NCI-H774 (cell line): ENCODE results near the gene LAMA2.

Experiments
- DNase-seq: peaks from one replicate; lab custom pipeline; 2025; lab: John Stamatoyannopoulos, UW

Gene LAMA2

DNA sequence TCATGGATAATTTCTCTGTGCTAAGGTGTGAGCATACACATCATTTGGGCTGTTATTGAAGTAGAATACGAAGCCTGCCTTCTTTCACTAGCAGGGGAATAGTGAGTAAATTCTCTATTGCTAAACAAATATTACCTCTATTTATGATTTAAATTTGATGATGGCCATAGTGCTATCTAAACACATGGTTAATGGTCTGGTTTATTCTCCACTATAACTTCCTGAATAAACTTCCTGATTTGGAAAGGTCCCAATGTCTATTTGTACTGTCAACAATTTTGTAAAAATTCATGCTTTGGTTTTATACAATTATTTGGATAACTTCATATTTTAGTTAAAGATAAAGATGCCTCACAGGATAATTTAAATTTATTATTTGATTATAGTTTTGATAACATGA, 426.2 kb downstream of the LAMA2 start:
- no peak for DNase-seq

DNA sequence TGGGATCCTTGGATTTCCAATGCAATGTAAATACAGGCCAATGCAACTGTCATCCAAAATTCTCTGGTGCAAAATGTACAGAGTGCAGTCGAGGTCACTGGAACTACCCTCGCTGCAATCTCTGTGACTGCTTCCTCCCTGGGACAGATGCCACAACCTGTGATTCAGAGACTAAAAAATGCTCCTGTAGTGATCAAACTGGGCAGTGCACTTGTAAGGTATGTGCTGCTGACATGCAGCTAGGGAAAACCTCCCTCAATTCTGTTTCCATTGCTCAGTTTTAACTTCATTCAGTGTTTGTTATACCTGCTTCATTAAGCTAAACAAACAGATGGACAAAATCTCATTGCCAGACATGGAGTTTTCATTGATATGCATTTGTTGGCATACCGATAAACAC, 429.9 kb downstream of the LAMA2 start:
- DNase-seq = no peak

DNA sequence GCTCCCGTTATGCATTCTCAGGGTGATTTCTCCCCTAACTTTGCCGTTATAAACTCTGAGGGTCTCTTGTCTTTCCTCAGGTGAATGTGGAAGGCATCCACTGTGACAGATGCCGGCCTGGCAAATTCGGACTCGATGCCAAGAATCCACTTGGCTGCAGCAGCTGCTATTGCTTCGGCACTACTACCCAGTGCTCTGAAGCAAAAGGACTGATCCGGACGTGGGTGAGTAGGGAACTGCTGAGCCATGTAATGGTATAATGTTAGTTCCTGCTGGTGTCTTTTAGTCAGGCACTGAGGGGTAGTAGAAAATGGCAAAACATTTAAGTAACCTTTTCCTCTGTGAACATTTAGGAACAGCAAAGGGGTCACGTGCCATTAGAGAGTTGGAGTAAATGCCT, 431.6 kb downstream of the LAMA2 start:
- DNase-seq = no peak

DNA sequence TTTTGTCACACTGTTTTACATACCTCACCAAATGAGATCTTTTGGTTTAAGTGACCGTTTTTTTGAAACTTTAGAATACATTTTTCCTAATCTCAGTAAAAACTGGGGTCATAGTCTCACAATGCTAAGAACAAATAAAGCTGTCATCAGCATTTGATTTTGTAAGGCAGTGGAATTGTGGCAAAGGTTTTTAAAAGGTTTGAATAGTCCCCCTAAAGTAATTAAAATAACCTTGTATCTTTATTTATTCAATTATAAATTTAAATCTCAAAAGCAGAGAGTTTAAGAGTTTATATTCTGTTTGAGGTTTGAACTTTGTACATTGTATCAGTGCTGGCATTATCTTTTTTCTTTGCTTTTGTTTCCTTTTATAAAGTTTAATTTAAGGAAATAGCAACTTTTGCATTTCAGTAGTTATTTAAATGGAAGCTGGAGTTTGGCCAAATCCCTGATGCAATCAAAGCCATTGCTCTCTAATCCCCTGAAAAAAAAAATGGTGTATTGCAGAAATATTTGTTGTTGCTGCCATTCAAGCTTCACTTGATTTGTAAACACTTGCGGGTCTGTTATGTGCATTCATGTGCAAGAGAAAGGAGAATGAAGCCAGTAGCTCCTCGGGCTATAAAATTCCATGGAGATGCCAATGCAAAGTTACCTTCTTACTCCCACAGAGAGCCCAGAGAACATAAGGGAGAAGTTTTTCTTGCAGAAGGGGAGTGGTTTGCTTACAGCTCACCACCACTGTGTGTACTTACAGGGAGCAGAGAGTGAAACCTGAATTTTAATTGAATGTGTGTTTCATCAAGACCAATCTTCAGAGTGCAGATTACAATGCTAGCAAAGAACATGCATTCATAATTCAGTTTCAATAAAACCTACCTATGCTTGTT, 435.2 kb downstream of the LAMA2 start:
- DNase-seq = no peak

DNA sequence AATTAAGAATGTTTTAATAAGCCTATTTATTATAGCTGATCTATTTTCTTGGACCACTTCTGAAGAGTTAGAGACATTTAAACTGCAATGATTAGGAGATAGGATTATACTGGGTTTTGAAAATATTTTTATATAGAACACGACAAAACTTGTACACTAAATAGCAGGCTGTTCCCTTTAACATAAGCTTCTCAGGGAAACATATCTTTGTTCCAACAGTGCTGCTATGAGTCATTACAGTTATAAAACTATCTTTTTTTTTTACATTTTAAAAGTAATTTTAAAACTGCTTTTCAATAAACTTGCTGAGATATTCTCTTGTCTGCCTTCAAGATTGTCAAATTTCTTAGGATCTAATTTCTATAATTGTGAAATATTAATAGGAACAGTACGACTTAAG, 438.0 kb downstream of the LAMA2 start:
- no peak for DNase-seq

DNA sequence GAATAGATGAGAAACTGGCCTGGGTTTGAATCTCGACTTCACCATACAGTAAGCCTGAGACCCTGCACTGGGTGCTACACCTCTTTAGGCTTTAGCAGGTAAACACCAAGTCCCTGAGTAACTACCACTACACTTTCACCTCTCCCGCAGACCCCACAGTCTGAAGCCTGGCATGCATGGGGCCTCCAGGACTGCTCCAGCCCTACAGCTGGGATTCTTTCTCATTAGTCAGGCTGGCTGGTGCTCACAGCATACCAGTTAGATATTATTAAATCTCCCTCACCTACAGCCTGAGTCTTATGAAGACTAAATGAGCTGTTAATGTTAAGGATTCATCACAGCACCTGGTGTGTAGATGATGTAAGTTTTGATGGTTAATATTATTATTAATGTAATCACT, 438.4 kb downstream of the LAMA2 start:
- DNase-seq = no peak

DNA sequence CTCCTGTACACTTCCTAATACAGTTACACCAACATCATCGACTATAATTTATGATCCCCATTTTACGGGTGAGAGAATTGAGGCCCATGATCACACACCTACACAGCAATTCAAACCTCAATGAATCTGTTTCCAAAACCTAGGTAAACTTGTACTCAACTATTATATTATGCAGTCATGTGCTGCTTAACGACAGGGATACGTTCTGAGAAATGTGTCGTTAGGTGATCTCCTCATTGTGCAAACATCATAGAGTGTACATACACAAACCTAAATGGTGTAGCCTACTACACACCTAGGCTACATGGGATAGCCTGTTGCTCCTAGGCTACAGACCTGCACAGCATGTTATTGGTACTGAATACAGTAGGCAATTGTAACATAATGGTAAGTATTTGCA, 441.4 kb downstream of the LAMA2 start:
- no peak for DNase-seq

DNA sequence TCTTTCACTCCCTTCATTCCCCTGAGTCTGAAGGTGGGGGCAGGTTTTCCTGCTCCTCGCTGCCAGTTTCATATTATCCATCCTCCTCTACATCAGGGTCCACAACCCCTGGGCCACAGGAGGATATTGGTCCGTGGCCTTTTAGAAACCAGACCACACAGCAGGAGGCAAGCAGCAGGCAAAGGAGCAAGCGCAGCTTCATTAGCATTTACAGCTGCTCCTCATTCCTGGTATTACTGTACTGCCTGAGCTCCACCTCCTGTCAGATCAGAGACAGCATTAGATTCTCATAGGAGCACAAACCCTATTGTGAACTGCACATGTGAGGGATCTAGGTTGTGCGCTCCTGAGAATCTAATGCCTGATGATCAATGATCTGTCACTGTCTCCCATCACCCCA, 446.7 kb downstream of the LAMA2 start:
- DNase-seq = no peak

DNA sequence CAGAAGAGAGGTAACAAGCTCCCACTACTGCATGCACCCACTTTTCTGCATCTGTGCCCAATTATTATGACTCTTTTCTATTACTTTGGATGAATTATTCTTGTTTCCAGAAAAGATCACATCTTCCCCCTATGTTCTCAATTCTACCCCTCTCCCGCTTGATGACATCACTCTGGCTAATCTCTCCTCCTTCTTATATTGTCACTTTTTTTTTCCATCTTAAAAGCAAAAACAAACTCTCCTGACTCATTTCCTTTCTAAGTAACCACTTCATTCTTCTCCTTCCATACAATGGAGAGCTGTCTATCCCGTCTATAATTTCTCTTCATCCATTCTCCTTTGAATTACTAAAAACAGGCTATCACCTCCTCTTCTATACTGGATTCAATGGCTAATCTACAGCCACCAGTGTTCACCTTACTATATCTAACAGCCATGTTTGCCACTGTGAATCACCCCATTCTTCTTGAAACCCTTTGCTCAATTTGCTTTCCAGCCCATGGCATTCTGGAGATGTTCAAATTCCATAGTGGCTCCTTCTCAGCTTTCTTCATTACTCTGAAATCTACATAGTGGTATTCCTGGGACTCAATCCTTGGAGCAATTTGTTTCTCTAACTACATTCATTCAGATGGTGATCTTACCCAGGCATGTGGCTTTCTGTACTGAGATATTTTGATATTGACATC, 448.7 kb downstream of the LAMA2 start:
- DNase-seq = no peak

DNA sequence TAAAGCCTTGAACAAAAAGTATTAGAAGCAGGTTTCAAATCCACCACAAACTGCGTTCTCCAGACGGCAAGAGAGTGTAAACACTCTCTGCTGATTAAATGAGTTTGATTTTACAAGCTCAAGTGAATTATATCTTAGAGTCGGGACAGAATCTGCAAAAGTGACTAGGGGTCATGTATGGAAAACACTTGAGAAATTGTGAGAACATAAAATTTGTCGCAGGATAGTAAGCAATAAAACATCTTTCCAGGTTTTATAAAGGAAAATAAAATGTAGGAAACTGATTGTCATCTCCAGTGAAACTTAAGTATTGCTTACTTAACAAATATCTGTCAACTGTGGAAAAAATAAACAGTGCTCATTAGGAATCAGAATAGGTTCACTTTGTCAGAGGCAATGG, 452.9 kb downstream of the LAMA2 start:
- no peak for DNase-seq

DNA sequence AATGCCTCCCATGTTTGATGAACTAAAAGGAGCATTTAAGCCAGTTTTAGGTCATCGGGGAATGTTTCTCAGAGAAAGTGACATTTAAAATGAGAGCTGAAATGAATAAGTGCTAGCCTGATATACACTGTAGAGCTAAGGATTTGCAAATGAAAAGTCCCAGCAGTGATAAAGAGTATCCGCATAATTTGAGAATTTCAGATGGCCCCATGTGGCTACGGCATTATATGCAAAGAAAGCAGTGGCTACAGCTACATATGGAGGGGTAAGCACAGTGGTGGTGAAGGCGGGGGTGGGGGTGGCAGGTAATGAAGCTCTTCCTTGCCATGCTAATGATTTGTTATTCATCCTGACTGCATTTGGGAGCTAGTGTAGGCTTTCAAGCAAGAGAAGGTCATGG, 455.7 kb downstream of the LAMA2 start:
- DNase-seq = no peak

DNA sequence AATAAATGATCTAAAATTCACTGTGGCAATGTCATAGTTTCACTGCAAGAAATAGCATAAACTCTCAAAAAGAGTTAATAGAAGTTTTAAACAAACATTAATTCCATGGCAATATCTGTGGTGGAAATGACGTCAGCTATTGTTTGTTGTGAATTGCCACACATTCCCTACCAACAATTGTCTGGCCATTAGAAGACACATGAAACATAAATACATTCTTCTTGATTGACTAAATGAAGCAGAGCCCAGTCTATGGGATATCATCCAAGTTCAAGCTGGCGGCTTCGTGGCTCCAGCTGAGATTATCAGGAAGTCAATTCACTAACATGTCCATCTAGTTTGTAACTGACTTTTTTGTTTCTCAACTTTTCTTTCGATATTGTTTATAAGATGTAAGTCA, 458.0 kb downstream of the LAMA2 start:
- DNase-seq = no peak

DNA sequence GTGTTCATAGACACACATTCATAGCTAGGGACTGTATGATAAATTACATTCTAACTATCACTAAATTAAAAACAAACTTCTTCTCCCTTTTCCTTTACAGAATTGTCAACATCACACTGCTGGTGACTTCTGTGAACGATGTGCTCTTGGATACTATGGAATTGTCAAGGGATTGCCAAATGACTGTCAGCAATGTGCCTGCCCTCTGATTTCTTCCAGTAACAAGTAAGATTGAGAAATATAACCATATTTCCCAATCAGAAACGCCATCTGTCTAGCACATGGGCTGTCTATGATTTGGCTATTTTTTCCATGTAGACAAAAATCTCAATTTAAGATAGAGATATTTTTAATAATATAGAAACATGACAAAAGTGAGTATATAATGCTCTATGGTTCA, 459.3 kb downstream of the LAMA2 start:
- no peak for DNase-seq

DNA sequence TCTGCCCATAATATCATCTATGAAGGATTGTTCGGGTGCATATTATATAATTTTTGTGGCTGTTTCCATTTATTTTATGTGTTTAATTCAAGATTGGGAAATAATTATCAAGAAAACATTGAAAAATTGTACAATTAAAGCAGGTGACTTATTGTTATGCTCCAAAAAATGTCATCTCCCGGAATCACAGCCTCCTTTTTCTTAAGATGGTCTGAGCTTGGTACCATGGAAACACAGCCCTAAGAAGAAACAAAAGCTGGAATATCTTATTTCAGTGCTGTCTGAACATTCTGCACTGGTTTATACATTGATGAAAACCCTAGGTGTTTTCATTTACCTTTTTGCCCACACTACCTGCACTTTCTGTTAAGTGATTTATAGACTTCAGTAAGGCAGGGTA, 459.9 kb downstream of the LAMA2 start:
- DNase-seq = no peak

DNA sequence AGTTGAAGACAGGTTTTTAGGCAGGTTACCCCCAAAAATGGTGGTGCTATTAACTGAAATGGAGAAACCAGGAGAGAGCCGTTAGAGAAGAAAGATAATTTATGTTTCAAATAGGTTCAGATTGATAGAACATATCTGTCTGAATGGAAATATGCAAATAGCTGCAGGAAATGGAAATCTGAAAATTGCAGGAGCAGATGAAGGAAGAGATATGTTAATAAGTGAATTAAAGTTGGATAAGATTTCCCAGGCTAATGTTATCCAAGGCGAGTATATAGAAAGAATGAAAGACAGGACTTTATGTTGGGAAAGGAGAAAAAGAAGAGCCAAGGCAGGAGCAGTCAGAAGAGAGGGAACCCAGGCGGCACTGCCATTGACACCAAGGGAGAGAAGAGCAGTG, 461.4 kb downstream of the LAMA2 start:
- DNase-seq = no peak

DNA sequence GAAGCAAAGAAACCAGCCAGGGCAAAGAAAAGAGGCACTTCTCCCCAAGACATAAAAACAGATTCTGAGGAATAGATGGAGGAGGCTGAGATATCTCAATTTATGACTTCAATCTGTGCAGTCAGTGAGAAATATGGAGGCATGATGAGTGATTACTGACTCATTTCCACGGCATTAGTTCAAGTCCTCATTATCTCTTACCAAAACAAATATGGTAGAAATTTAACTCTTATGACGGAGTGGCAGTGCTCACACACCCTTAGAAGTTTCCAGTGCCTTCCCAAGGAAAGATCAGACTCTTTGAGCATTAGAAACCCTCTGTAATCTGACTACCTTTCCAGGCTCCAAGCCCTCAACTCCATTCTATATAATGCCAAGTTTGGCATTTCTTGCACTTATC, 463.0 kb downstream of the LAMA2 start:
- DNase-seq = no peak

DNA sequence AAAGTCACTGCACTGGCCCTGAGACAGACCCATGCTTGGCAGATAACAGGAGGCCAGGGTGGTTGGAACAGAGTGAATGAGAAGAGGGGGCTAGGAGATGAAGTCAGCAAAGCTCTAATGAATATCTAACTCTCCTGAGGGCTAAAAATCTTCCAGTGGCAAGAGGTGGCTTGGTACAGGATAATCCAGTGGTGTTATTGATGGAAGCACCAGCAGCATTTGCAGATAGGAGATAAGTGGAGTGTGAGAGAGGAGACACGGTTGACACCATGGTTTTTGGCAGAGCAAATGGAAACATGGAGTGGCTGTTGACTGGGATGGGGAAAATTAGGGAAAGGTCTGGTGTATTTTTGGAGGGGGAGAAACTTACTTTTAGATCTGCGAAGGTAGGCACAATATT, 464.0 kb downstream of the LAMA2 start:
- DNase-seq = no peak

DNA sequence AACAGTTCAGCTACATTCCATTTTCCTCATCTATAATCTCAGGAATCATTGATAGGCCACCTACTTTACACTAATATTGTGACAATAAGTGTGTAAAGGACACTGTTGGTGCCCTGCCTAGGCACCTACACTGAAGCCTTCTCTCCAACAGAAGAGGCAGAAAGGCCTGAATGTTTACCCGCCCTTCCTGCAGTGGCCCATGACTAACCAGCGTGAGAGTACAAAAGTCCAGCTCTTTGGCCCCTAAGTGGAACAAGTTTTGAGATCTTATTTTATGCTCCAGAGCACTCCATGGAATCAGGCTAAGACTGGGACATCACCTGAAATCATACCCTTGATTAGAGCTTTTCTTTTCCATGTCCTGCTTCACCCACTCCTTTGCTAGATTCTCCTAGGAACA, 467.3 kb downstream of the LAMA2 start:
- no peak for DNase-seq

DNA sequence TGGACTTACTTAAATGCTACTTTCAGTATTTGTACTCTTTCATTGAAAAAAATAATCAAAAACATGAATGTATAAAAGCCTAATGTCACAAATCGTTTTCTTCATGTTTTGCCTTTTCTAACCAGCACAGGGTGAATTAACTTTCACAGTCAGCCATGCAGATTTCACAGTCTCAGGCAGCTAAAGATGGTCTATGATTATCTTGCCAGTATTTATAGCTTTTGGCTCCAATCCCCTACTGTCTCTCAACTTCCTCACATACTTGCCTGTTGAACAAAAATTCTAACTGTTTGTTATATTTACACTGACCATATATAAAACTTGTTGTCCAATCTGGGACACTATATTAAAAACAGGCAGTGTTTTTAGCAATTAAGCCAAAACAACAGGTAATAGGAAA, 468.9 kb downstream of the LAMA2 start:
- DNase-seq = no peak

DNA sequence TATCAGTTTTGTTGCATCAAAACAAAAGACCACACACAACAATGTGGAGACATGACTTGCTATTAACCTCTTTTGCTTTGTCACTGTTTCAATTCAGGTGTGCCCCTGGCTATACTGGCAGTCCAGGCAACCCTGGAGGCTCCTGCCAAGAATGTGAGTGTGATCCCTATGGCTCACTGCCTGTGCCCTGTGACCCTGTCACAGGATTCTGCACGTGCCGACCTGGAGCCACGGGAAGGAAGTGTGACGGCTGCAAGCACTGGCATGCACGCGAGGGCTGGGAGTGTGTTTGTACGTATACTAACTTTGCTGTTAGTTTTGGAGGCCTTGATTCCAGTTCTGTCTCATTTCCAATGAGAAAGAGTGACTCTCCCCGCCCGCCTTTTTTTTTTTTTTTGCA, 470.1 kb downstream of the LAMA2 start:
- no peak for DNase-seq

DNA sequence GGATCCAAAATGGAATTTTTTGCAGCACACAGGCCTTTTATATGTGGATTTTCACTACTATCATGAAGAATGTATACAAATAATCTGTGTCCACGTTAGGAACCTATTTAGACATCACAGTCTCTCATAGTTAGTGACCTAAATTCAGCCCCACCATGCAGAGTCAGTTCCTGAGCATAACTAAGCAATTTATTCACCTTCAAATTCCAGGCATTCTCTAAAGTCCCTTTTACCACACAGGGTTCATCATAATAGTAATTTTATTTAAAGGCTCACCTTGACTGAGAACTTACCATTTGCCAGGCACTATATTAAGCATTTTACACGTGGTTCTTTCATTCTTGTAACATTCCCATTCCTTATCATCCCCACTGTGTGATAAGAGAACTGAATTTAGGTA, 473.2 kb downstream of the LAMA2 start:
- DNase-seq = no peak

DNA sequence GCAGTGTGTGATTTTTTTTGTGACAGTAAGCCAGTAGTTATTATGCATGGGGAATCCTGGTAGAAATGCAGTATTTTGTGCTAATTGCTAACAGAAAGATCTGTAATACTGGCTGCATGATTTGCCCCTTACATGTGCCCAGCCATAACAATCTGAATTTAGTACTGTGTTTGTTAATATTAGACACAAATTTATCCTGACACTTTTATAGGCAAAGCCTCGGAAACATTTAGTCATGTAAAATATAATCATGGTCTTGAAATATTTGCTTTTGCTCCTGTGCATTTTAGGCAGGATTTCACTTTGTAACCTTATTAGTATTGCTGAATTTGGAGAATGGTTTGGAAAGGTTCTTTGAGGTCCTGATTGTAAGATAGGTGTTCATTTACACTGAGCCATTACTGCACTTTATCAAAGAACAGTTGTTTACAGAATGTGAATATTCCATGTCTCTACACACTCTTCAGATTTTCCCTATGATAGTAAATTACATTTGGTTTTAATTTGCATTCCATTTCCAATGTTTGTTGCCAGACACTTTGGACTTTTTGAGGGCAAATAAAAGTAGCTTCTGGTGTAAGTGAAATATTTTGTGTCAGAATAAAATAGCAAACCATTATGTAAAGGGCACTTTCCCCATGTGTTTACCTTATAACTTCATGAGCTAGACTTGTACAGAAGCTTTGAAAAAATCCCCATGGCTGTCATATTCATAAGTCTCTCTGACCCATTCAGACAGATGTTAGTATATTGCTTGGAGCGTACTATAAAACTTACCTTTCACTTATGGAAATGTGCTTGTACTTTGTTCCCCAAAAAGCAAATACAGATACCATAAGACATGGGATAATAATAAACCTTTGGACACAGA, 477.1 kb downstream of the LAMA2 start:
- DNase-seq = no peak

DNA sequence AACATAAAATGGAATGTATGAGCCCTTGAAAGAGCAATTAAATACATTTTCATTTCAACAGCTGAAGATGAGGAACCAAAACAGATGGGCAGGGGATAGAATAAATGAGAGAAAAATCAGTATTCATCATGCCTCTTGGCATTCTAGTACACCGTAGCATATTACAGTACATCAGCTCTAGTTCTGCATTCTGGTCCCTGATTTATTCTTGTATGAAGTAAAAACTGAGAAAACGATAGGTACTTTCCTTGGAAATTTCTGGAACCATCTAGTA, 477.7 kb downstream of the LAMA2 start:
- DNase-seq = no peak
